GM23338 (cell line): ENCODE results near the gene UBQLNL.
A peak's percentile ranks its signal among the peaks of the same experiment; 100 is the strongest.

Experiments
- CREB1 ChIP-seq: fragments of 250-450 bp; sonication (Bioruptor Pico); IDR thresholded peaks from 2 replicates; pipeline ENCODE4 v1.5.0; 2020; ENCODE audit warnings: low read depth, mild to moderate bottlenecking, moderate library complexity
- CTCF ChIP-seq, 2 experiments: fragments of 200-600 bp in 1 of 2; sonication (generic) in 1 of 2; conservative IDR thresholded peaks; 2 replicates each; pipeline versions ENCODE4 v1.5.1 to v1.6.1; 2016 to 2017; ENCODE audit warnings: antibody characterized with exemption in 2 of 2, low read depth in 2 of 2, mild to moderate bottlenecking in 2 of 2, moderate library complexity in 1 of 2
- EZH2 ChIP-seq: fragments of 200-600 bp; sonication (generic); IDR thresholded peaks from one replicate; pipeline ENCODE4 v1.8.0; 2017; ENCODE audit warnings: antibody characterized with exemption, mild to moderate bottlenecking, low read depth; ENCODE audit not compliant: unreplicated experiment
- POLR2AphosphoS5 ChIP-seq: IDR thresholded peaks from 2 replicates; pipeline ENCODE4 v1.6.1; 2016; ENCODE audit warnings: antibody characterized with exemption, low read depth
- STAT1 ChIP-seq: IDR thresholded peaks from one replicate; pipeline ENCODE4 v1.6.1; 2016; ENCODE audit warnings: antibody characterized with exemption; ENCODE audit not compliant: unreplicated experiment
- ZNF114 ChIP-seq: fragments of 250-450 bp; sonication (Bioruptor Pico); IDR thresholded peaks from 2 replicates; pipeline ENCODE4 v1.5.0; 2020; ENCODE audit warnings: mild to moderate bottlenecking, moderate library complexity

DNA sequence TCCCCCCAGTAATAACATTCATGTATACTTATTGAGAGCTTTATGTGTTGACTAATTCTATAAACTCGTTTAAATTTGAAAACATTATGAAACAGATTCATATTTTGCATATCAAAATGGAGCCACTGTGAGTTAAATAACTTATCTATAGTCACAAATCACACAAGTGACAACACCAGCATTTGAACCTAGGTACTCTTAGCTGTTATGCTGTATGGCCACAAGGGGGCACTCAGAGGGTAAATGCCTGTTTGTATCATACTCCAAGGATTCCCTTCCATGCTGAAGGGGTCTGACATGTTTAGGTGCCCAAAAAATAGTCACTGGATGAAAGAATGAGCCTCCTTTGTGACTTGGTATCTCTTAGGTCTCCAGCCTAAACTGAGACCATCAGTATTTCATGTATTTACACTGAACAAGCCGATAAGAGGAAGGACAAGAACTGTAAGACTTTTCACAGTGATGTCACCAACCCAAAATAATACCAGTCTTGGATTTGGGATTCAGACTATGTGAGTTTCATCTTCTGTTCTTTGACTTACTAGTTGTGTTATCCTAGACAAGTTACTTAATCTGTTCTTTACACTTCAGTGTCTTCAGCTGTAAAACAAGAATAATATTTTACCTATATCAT lies 40.2 kb downstream of the UBQLNL start:
- TF ChIP-seq CTCF (conservative IDR thresholded peaks at IDR 0.05; ENCODE audit: low read depth in 2 of 2), result peak; percentile 87 to 95
- TF ChIP-seq CREB1 (CRISPR knock-in tag), result no peak
- no peak for TF ChIP-seq ZNF114 (CRISPR knock-in tag)
- TF ChIP-seq POLR2AphosphoS5, result no peak
- TF ChIP-seq EZH2, result no peak
- TF ChIP-seq STAT1, result no peak
